ENCODE data around the gene ATAD1. TPM values are rescaled to one million over a fixed set of nuclear protein-coding genes. Genes with fewer than 3 reads are reported as not detected.

The ATAD1 gene, protein sequence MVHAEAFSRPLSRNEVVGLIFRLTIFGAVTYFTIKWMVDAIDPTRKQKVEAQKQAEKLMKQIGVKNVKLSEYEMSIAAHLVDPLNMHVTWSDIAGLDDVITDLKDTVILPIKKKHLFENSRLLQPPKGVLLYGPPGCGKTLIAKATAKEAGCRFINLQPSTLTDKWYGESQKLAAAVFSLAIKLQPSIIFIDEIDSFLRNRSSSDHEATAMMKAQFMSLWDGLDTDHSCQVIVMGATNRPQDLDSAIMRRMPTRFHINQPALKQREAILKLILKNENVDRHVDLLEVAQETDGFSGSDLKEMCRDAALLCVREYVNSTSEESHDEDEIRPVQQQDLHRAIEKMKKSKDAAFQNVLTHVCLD
- total RNA-seq (2022; extraction: Qiagen RNA extraction) = 38.9 to 55.1 TPM (median 45.6 TPM) in 5 replicates

DNA sequence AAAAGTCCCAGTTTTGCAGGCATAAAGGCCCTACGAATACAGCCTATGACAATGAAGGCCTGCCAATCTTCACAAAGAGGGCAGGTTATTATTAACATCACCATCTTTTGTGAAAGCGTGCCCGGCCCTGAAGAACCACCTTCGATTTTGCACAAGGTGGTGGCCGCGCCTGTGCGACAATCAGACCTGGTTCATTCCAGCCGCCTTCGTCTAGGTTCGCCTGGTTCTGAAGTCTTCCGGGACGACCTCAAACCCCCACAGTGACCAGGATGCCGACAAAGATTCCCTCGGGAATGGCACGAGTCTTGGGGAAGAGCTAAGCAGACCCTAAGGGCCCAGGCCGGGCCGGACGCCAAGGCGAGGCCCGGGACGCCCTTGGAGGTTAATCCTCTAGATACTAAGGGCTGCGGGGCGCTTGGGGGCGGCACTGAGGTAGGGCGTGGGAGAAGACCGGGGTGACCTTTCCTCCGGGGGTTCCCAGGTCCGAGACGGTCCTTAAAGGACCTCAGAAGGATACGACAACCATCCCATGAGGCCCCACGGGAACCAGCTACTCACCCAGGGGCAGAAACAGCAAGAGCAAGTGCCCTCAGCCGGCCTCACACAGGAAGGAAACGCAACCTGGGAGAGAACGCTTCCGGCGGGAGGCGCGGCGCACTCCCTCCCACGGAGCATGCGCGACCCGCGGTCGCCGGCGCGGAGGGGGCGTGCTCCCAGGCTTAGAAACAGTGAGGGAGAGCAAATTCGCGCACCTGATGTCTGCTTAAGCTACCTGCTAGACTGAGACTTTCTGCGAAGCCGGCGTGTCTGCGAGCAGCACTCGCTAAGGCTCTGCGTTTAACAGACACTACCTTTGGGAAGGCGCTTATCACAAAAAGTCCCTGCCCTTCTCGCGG, at the start of gene ATAD1:
Gene ATAD1, minus strand, starts transcription at position 618 of the 896 bp plus-strand sequence. CDS start 3,627 bp downstream, outside the sequence.

DNA sequence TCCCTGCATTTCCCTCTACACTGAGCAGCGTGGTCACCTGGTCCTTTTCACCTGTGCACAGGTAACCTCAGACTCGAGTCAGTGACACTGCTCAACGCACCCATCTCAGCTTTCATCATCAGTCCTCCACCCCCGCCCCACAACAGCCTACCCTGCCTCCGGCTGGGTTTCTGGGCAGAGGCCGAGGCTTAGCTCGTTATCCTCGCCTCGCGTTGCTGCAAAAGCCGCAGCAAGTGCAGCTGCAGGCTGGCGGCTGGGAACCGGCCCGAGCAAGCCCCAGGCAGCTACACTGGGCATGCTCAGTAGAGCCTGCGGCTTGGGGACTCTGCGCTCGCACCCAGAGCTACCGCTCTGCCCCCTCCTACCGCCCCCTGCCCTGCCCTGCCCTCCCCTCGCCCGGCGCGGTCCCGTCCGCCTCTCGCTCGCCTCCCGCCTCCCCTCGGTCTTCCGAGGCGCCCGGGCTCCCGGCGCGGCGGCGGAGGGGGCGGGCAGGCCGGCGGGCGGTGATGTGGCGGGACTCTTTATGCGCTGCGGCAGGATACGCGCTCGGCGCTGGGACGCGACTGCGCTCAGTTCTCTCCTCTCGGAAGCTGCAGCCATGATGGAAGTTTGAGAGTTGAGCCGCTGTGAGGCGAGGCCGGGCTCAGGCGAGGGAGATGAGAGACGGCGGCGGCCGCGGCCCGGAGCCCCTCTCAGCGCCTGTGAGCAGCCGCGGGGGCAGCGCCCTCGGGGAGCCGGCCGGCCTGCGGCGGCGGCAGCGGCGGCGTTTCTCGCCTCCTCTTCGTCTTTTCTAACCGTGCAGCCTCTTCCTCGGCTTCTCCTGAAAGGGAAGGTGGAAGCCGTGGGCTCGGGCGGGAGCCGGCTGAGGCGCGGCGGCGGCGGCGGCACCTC, 45.3 kb upstream of the ATAD1 start, which contains the start of the genes KLLN and PTEN:
Gene KLLN, minus strand, starts transcription at position 481 of the 891 bp plus-strand sequence. CDS start 1,046 bp downstream, outside the sequence.
Gene PTEN, plus strand, starts transcription at position 573 of the 891 bp plus-strand sequence. CDS start 845 bp downstream, outside the sequence.

Other genes with a start within 250 kb of the ATAD1 start
- 20.7 to 28.6 TPM (median 23.5 TPM) in 5 replicates for gene PAPSS2, start 158.3 kb downstream of the ATAD1 start, total RNA-seq (2022; extraction: Qiagen RNA extraction)
- gene KLLN, start 45.3 kb upstream of the ATAD1 start, total RNA-seq (2022; extraction: Qiagen RNA extraction) = 0.43 to 0.66 TPM (median 0.52 TPM) in 5 replicates
- 37.4 to 69.1 TPM (median 42.3 TPM) in 5 replicates for gene PTEN, start 45.4 kb upstream of the ATAD1 start, total RNA-seq (2022; extraction: Qiagen RNA extraction)

All from A549 treated with CORT108297 at 1 μM for 4 hours (cell line).